CD14-positive monocyte (primary cell): Measurements from ENCODE around the gene DRD2. TPM values are rescaled to one million over a fixed set of nuclear protein-coding genes. Genes with fewer than 3 reads are reported as not detected.

ENCODE experiments used
- DNase-seq, 3 donors: peaks; one replicate each; pipeline ENCODE4 v3.0.0-alpha.2; 2011 to 2022
- H2AFZ ChIP-seq: 2 replicates; pipeline ENCODE4 v1.6.0; 2012; ENCODE audit warnings: mild to moderate bottlenecking, low read depth, low read length, inconsistent platforms; ENCODE audit not compliant: insufficient read depth, poor library complexity, severe bottlenecking
- H3K27ac ChIP-seq, 2 donors: 1 replicate in 1 of 2; 2 replicates in 1 of 2; pipeline ENCODE4 v1.5.1; 2012 to 2013; ENCODE audit warnings: low read length in 2 of 2, control low read depth in 1 of 2, inconsistent platforms in 1 of 2, low read depth in 1 of 2, mild to moderate bottlenecking in 1 of 2
- H3K27me3 ChIP-seq, 2 donors: one replicate each; pipeline versions ENCODE4 v1.6.0 to v1.6.1; 2011 to 2013; ENCODE audit warnings: low read length in 2 of 2; ENCODE audit not compliant: control insufficient read depth in 2 of 2, insufficient read depth in 2 of 2
- H3K36me3 ChIP-seq, 2 donors: replicated peaks in 1 of 2; 1 replicate in 1 of 2; 2 replicates in 1 of 2; pipeline versions ENCODE4 v1.5.1 to v1.6.1; 2012 to 2013; ENCODE audit warnings: low read length in 2 of 2, control low read depth in 1 of 2, inconsistent platforms in 1 of 2, mild to moderate bottlenecking in 1 of 2; ENCODE audit not compliant: insufficient read depth in 2 of 2, control insufficient read depth in 1 of 2
- H3K4me1 ChIP-seq, 2 donors: 1 replicate in 1 of 2; 2 replicates in 1 of 2; pipeline versions ENCODE4 v1.5.1 to v1.6.1; 2012 to 2013; ENCODE audit warnings: low read length in 2 of 2, control low read depth in 1 of 2, inconsistent platforms in 1 of 2, mild to moderate bottlenecking in 1 of 2, moderate library complexity in 1 of 2; ENCODE audit not compliant: insufficient read depth in 2 of 2, control insufficient read depth in 1 of 2
- H3K4me2 ChIP-seq: replicated peaks from 2 replicates; pipeline ENCODE3; 2012; ENCODE audit warnings: low read length, moderate library complexity, mild to moderate bottlenecking; ENCODE audit not compliant: poor library complexity, severe bottlenecking; ENCODE audit errors: extremely low read depth
- H3K4me3 ChIP-seq, 3 experiments: fragments of 200-600 bp in 1 of 3; sonication (generic) in 1 of 3; replicated peaks in 1 of 3; 1 replicate in 2 of 3; 2 replicates in 1 of 3; pipeline ENCODE4 v1.5.1; 2011 to 2013; ENCODE audit warnings: low read length in 3 of 3, mild to moderate bottlenecking in 3 of 3, control low read depth in 2 of 3, low read depth in 2 of 3, inconsistent platforms in 1 of 3, moderate library complexity in 1 of 3
- H3K79me2 ChIP-seq: 2 replicates; pipeline ENCODE4 v1.6.0; 2012; ENCODE audit warnings: mild to moderate bottlenecking, control low read depth, inconsistent platforms, low read length, moderate library complexity; ENCODE audit not compliant: insufficient read depth
- H3K9ac ChIP-seq: 2 replicates; pipeline ENCODE4 v1.6.0; 2017; ENCODE audit warnings: low read length, mild to moderate bottlenecking; ENCODE audit not compliant: insufficient read depth, poor library complexity, severe bottlenecking
- H3K9me3 ChIP-seq, 2 donors: replicated peaks in 1 of 2; 1 replicate in 1 of 2; 2 replicates in 1 of 2; pipeline versions ENCODE4 v1.5.1 to v1.6.1; 2012 to 2013; ENCODE audit warnings: low read length in 2 of 2, control low read depth in 1 of 2; ENCODE audit not compliant: control insufficient read depth in 1 of 2, insufficient read depth in 1 of 2
- H4K20me1 ChIP-seq: 2 replicates; pipeline ENCODE4 v1.6.0; 2012; ENCODE audit warnings: mild to moderate bottlenecking, low read length, control low read depth, moderate library complexity; ENCODE audit not compliant: insufficient read depth
- H3K27ac Mint-ChIP-seq, 7 donors: one replicate each; pipeline ENCODE4 v1.8.0; 2020; ENCODE audit warnings: mild to moderate bottlenecking in 7 of 7, mixed read lengths in 7 of 7, moderate library complexity in 6 of 7, inconsistent platforms in 2 of 7
- H3K27me3 Mint-ChIP-seq, 3 donors: one replicate each; pipeline ENCODE4 v1.8.0; 2021 to 2022; ENCODE audit warnings: low read depth in 3 of 3, mild to moderate bottlenecking in 3 of 3, mixed read lengths in 3 of 3, moderate library complexity in 3 of 3, inconsistent platforms in 1 of 3
- H3K36me3 Mint-ChIP-seq, 2 donors: one replicate each; pipeline ENCODE4 v1.8.0; 2020; ENCODE audit warnings: mixed read lengths in 2 of 2, inconsistent platforms in 1 of 2, mild to moderate bottlenecking in 1 of 2
- H3K4me1 Mint-ChIP-seq: one replicate; pipeline ENCODE4 v1.8.0; 2020; ENCODE audit warnings: mild to moderate bottlenecking, mixed read lengths
- H3K4me3 Mint-ChIP-seq, 2 donors: one replicate each; pipeline ENCODE4 v1.8.0; 2020; ENCODE audit warnings: mild to moderate bottlenecking in 2 of 2, mixed read lengths in 2 of 2, moderate library complexity in 1 of 2
- H3K9me3 Mint-ChIP-seq, 7 donors: one replicate each; pipeline ENCODE4 v1.8.0; 2020 to 2022; ENCODE audit warnings: mixed read lengths in 7 of 7, mild to moderate bottlenecking in 6 of 7, moderate library complexity in 6 of 7, inconsistent platforms in 2 of 7
- CTCF ChIP-seq: fragments of 200-600 bp; IDR thresholded peaks from one replicate; pipeline ENCODE4 v1.8.0; 2022; ENCODE audit warnings: antibody characterized with exemption, mild to moderate bottlenecking
- WGBS: methylation state at CpG from one replicate; pipeline ENCODE4 v1.1.5; 2013; ENCODE audit warnings: missing lambda C conversion rate; ENCODE audit not compliant: insufficient coverage; 5-methylcytosine and 5-hydroxymethylcytosine counted together
- intact Hi-C, 2 donors: fragments of 100-400 bp; cut with micrococcal nuclease; formaldehyde crosslinking; loops; one replicate each; pipeline versions ENCODE4 v1.15.0 to v1.15.1; 2023
- polyA plus RNA-seq, 3 donors: library from polyadenylated mRNA; depleted of rRNA in 1 of 3; unstranded in 2 of 3; stranded (reverse) in 1 of 3; fragments of 300-500 nt in 2 of 3; fragments of >200 nt in 1 of 3; fragmentation: Illumina TruSeq in 2 of 3; gene quantifications; 1 replicate in 2 of 3; 2 replicates in 1 of 3; pipeline ENCODE4 v1.2.3, GENCODE V29; 2012 to 2021

The DRD2 gene
- polyA plus RNA-seq, 3 donors = not detected

- H3K4me1 Mint-ChIP-seq = no peaks in the 10 kb centered on the region
Measured at GRCh38 chr11:113386866-113387265, 88.3 kb downstream of the DRD2 start.

GRCh38 chr11:113385749-113386148 is 89.4 kb downstream of the DRD2 start:
- no peaks in the 10 kb centered on the region for H3K79me2 ChIP-seq
- H3K9ac ChIP-seq = no peak overlapping the region
- Mint-ChIP-seq H3K4me1 (no peaks in the 10 kb centered on the region), H3K9me3 (peaks cover 0 to 2% (median 0%) of the 10 kb centered on the region in 7 donors), H3K4me3 (no peak overlapping the region), H3K27me3 (peaks cover 3 to 11% (median 11%) of the 10 kb centered on the region in 3 donors), H3K27ac (no peak overlapping the region), H3K36me3 (no peaks in the 10 kb centered on the region)
- no peaks in the 10 kb centered on the region for H3K4me1 ChIP-seq
- no peak overlapping the region for H2AFZ ChIP-seq
- 96% methylated on average over 3 of the region's 3 CpGs for WGBS
- peaks cover 0 to 29% of the 10 kb centered on the region in 2 donors for H3K27me3 ChIP-seq
- H3K4me2 ChIP-seq = no peak overlapping the region
- H3K9me3 ChIP-seq = no peaks in the 10 kb centered on the region
- no peak for DNase-seq
- no peaks in the 10 kb centered on the region for H4K20me1 ChIP-seq
- intact Hi-C loops = no loop called here
- no peak overlapping the region for H3K27ac ChIP-seq
- no peaks in the 10 kb centered on the region for H3K36me3 ChIP-seq
- no peak overlapping the region for H3K4me3 ChIP-seq
- TF ChIP-seq CTCF = no peak

More at GRCh38 chr11:113386866-113387265, 88.3 kb downstream of the DRD2 start:
- peaks cover 3 to 11% (median 11%) of the 10 kb centered on the region in 3 donors for H3K27me3 Mint-ChIP-seq
- WGBS = 87% methylated on average over 6 of the region's 6 CpGs
- no peak for TF ChIP-seq CTCF
- no peak overlapping the region for H3K27ac ChIP-seq
- H3K4me3 ChIP-seq = no peak overlapping the region
- H3K79me2 ChIP-seq = no peaks in the 10 kb centered on the region
- no peaks in the 10 kb centered on the region for H4K20me1 ChIP-seq
- DNase-seq = no peak
- H3K36me3 Mint-ChIP-seq = no peaks in the 10 kb centered on the region
- no peaks in the 10 kb centered on the region for H3K36me3 ChIP-seq
- H3K9me3 ChIP-seq = no peaks in the 10 kb centered on the region
- no peak overlapping the region for H3K4me2 ChIP-seq
- H3K4me1 ChIP-seq = no peaks in the 10 kb centered on the region
- H3K27ac Mint-ChIP-seq = no peak overlapping the region
- no peaks in the 10 kb centered on the region for H3K9me3 Mint-ChIP-seq
- no peak overlapping the region for H3K9ac ChIP-seq
- no peak overlapping the region for H3K4me3 Mint-ChIP-seq
- no peak overlapping the region for H2AFZ ChIP-seq
- peaks cover 0 to 29% of the 10 kb centered on the region in 2 donors for H3K27me3 ChIP-seq
- intact Hi-C loops = no loop called here
